ENCODE results near the gene AAR2.

DNA sequence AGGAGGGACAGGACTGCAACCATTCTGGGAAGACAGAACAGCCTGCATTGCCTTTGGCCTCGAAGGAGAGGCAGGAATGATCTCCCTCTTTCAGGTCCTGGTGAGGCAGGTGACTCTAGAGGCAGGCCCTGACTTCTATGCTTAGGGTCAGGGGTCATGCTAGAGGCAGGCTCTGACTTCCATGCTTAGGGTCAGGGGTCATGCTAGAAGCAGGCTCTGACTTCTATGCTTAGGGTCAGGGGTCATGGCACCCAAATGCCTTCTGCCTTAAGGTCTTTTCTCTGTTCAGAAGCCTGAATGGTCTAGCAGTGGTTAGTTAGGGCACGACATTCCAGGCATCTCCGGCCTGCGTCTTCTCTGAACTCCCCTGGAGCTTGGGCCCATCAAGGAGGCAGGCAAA lies 35.1 kb upstream of the AAR2 start:
- TF ChIP-seq YY1 (IDR thresholded peaks at IDR 0.05; ENCODE audit: insufficient read depth, insufficient read length) (no peak), ZNF274 (IDR thresholded peaks at IDR 0.05; ENCODE audit: low read depth, low read length) (no peak), SUZ12 (IDR thresholded peaks at IDR 0.05; ENCODE audit: extremely low read depth, insufficient read depth, insufficient read length) (no peak)

Measured in NT2/D1 (cell line).